SKM-1 (cell line): ENCODE data around the gene GRIA4.
"Not testable (repeated sequence)": the region's sequence is repeated elsewhere in the genome, so short reads cannot be mapped to it uniquely, and the experiment has no call there.

Experiments
- DNase-seq: peaks from one replicate; lab custom pipeline; 2025; ENCODE audit not compliant: unreplicated experiment; lab: John Stamatoyannopoulos, UW

The GRIA4 gene

GRCh38 chr11:105718641-105719040 is 108.8 kb downstream of the GRIA4 start:
- DNase-seq: no peak

DNA sequence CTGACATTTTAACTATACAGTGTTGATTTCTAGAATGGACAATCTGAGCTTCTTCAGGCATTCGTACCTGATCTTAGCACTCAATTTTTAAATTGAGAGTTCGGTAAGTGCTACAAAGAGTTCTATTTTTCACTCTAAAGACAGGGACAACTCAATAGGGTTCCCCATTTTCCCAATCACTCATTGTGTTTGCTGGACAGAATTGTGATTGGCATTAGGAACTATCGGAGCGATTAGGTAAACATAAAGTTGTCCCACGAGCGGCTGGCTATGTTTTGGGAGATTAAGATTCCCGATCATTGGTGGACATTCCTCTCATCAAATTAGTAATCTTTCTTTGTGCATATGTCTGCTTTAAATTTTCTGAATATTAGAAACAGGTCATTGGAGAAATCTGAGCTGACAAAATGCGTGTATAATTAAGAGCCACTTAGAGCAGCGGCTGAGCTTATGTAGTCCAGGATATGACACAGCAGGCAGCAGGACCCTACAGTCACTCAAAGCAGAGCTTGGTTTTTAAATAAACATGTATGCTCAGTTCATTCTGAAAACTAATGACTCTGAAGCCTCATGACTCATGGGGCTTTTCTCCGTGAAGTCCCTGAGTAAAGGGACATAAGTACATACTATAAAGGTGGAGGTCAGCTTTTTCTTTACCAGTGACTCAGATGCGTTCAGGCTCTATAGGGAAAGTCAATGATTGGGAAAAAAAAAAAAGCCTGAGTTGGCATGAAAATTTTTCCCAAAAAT is 109.4 kb downstream of the GRIA4 start:
- no peak for DNase-seq

- no peak for DNase-seq
These were observed 110.2 kb downstream of the GRIA4 start for GRCh38 chr11:105720096-105720495.

DNA sequence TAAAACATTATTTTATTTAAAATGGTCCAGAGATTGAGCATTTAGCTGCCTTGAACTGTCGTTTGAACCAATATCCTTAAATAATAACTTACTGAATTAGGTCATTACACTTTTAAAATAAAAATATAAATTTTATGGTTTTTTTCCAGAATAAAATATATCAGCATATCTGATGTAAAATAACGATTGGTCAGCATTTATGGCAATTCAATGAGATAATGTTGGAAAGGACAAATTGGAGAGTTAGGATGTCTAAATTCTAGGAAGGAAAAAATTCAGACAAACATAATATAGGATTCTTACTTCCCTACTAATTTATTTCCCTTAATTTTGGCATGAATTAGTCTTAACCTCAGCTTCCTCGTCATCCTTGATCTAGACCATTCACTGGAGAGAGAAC is 113.4 kb downstream of the GRIA4 start:
- DNase-seq: no peak

GRCh38 chr11:105732611-105733010 is 122.7 kb downstream of the GRIA4 start:
- DNase-seq: no peak

GRCh38 chr11:105734426-105734825 is 124.6 kb downstream of the GRIA4 start:
- DNase-seq: no peak

- DNase-seq: no peak
These were observed 128.4 kb downstream of the GRIA4 start for GRCh38 chr11:105738251-105738650.

- DNase-seq: no peak
These were observed 129.3 kb downstream of the GRIA4 start for GRCh38 chr11:105738986-105739795.

DNA sequence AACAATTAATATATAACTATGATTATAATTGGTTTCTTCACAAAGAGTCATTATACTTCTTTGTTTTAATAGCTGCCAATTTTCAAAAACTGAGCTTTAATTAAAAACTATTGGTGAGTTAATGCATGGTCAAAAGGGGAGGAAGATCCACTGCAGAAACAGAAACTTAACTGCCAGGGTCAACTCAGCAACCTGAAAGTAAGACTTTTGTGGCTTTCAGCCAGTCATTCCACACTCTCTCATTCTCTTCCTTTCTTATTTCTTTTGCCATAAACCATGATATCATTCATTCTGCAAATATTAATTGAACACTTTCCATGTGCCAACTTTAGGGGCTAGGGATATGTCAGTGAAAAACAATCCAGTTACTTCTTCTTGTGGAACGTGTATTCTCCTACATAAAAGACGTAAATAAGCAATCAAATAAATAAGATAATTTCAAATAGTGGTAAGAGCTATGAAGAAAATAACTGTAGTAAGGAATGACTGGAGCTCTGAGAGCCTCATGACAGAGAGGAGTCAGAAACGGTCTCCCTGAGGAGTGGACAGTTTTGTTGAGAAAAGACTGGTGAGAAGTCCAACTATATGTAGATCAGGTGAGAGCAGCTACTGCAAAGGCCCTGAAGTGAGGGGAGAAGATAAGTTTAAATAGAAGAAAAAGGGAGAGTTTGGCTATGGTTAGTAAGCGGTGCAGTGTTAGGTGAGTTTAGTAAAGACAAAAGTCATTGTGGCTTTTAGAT is 130.5 kb downstream of the GRIA4 start:
- DNase-seq: no peak

GRCh38 chr11:105741488-105742020 is 131.7 kb downstream of the GRIA4 start:
- DNase-seq: no peak

GRCh38 chr11:105754260-105754659 is 144.4 kb downstream of the GRIA4 start:
- DNase-seq: no peak

DNA sequence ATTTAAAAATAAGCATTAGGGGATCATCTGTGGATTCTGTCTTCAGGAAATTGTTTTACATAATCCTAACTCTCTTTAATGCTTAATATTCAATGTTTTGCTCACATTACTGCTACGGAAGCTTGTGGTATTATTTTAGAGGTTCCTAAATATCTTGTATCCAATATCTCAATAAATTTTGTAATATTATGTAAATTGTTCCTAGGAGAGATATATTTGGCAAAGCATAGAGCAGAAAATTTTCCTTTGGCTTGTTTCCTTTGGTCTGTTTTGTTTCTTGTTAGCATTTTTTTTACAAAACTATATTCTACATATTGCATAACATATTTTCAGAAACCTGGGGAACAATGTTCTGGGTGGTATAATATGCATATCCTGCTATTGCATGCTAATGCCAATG is 144.8 kb downstream of the GRIA4 start:
- DNase-seq: no peak

DNA sequence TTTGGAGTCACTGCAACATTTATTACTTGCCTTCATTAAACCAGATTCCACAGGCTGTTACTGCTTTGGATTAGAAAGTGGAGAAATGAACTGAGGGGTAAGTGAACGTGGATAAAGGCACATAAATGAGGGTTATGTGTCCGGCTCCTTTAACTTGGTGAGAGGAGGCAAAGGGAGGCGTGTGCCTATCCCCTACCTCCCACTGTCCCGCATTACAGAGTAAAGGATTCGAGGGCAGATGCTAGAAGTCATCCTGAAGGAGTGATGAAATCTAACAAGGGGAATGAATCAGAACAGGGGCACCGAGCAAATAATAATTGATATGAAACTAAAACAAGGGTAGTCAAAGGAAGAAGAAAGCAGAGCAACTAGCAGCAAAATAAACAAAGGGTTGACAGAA is 147.2 kb downstream of the GRIA4 start:
- DNase-seq: no peak

DNA sequence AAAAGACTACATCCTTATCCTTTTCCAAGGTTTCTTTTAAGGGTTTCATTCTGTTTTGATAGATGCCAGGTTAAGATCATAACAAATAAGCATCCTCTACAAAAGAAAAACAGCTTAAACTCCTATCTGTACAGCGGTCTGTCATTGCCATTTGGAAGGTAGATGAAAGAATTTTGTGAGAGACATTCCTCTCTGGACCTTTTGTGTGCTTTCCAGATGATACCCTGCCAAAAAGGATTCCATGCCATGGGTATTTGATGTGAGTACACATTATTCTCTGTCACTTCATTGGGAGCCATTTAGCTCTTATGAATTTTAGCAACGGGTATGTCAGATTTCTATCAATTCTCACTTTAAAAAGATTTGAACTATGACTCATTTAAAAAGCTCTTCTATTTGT is 153.7 kb downstream of the GRIA4 start:
- no peak for DNase-seq

DNA sequence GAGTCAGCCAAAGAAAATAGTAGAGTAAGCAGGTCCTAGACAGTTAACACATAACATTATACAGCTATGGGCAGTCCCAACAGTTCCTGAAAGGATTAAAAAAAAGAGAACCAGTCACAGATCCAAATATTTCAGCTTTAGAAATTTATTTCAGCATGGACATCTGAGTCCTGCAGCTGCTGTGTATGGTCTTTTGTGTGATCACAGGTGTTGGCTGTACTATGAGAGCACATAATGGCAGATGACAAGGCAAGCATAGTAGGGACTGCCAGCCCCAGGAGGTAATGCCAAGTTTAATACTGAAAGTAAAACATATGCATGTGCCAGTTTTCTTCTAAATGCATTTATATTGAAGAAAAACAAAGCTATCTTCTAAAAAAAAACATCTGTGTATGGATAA is 158.1 kb downstream of the GRIA4 start:
- DNase-seq: no peak

- no peak for DNase-seq
These were observed 159.8 kb downstream of the GRIA4 start for GRCh38 chr11:105769627-105770026.

DNA sequence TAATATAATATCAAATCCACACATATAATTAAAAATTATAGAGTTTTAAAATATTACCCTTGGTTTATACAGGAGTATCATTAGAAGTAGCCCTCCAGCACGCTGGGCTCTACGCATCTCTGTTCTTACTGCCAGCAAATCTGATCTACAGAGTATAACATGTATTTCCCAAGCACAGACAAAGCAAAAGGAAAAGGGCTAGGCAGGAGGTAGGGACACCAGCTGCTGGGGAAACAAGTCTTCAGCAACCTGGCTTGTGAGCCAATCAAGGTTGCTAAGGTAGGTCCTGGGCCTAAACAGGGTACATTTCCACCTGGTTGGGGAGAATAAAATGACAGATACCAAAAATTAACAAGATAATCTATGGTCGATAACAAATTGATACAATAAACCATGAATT is 163.6 kb downstream of the GRIA4 start:
- DNase-seq: not testable (repeated sequence)

DNA sequence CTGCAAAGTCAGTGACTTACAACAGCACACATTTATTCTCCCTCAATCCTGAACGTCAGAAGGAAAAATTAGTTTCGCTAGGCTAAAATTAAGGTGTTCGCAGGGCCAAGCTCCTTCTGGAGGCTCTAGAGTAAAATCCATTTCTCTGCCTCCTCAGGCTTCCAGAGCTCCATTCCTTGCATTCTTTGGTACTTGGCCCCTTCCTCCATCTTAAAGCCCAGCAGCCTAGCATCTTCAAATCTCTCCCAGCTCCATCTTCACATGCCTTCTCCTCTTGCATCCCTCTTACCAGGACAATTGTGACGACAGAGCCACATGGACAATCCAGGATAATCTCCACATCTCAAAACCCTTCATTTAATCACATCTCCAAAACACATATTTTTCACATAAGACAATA is 165.0 kb downstream of the GRIA4 start:
- no peak for DNase-seq

DNA sequence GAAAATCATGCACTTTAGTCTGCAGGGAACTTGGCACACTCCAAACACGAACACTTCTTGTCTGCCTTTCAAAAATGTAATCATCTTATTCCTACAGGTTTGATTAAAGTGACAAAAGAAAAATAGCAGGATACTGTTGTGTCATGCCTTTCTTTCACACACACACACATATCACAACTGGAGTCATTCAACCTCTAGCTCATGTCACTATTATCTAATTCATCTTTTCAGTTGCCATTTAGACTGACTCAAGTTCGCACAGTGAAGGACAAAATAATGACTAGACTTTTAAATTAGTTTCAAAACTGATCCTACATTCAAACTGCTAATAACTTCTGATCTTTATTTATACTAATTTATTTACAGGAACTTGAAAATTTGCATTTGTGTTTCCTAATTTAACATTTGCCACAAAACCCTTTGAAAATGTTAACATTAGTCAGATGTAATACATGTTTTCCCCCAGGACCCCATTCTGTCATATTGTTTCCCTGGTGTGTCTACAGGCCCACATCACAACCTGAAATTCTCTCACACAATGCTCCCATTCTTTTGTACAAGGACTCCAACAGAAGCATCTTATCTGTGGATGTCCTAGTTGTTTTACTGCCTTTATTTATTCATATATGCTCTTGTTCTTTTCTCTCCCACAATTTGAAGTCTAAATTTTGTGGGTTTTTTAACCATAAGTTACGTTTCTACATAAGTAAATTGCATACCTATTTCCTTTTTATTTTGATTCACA is 171.1 kb downstream of the GRIA4 start:
- DNase-seq: no peak

- DNase-seq: no peak
These were observed 171.9 kb downstream of the GRIA4 start for GRCh38 chr11:105781807-105782206.

GRCh38 chr11:105783216-105783615 is 173.3 kb downstream of the GRIA4 start:
- no peak for DNase-seq
